ENCODE data around the gene PTAR1. TPM values are rescaled to one million over a fixed set of nuclear protein-coding genes. Genes with fewer than 3 reads are reported as not detected.

PTAR1 gene
- total and polyA plus RNA-seq, 7 experiments from 2014 or later: 11.1 to 82.4 (median 60.2) TPM

GRCh38 chr9:69757996-69758675, 1.7 kb downstream of the PTAR1 start:
- ATAC-seq: no peak
- Mint-ChIP-seq H3K9me3 (no peaks in the 10 kb centered on the region), H3K27me3 (no peaks in the 10 kb centered on the region), H3K27ac (peak overlapping the region in 6 of 9 donors; percentile 33 to 96 (median 56)), H3K36me3 (peaks cover 0 to 25% (median 10%) of the 10 kb centered on the region in 5 donors), H3K4me3 (peak overlapping the region; percentile 65 to 97 (median 88)), H3K4me1 (peaks cover 17 to 61% (median 45%) of the 10 kb centered on the region in 7 donors)
- Histone ChIP-seq H3K36me3 (ENCODE audit: control insufficient read depth in 2 of 3, insufficient read depth in 3 of 3, low read length in 3 of 3) (no peaks in the 10 kb centered on the region), H3K4me3 (ENCODE audit: low read length) (no peak overlapping the region), H3K27me3 (ENCODE audit: control insufficient read depth in 2 of 2, insufficient read depth in 2 of 2, low read length in 2 of 2) (no peaks in the 10 kb centered on the region), H3K9me3 (ENCODE audit: control insufficient read depth in 2 of 3, low read length in 3 of 3) (no peaks in the 10 kb centered on the region), H3K4me1 (ENCODE audit: control insufficient read depth in 2 of 2, insufficient read depth in 2 of 2, low read length in 2 of 2) (peaks cover 7 to 16% of the 10 kb centered on the region in 2 donors), H3K27ac (ENCODE audit: low read depth, low read length) (no peak overlapping the region)
- intact Hi-C loops (cut with micrococcal nuclease): loop anchor here (2.0 to 10.0 kb wide), 8 partner anchors 15 to 973 kb away; partner anchors contain the start of gene KLF9 (in 2 of the 2)
- POLR2A ChIA-PET: interaction anchor here (0.7 to 1.4 kb wide), 3 partner anchors 86 to 653 kb away, joined by 3 to 4 read pairs (median 3); partner anchors contain the start of gene APBA1
- CTCF ChIA-PET: interaction anchor here (0.6 kb wide), 1 partner anchor 804 kb away, joined by 4 read pairs; no protein-coding TSS in a partner anchor
- no peak for DNase-seq

- Mint-ChIP-seq H3K27me3 (no peaks in the 10 kb centered on the region), H3K36me3 (peaks cover 0 to 28% (median 16%) of the 10 kb centered on the region in 5 donors), H3K27ac (no peak overlapping the region), H3K4me3 (peak overlapping the region in 2 of 10 donors; percentile 8 to 11), H3K9me3 (no peaks in the 10 kb centered on the region), H3K4me1 (peaks cover 17 to 90% (median 71%) of the 10 kb centered on the region in 7 donors)
- intact Hi-C loops (cut with micrococcal nuclease): loop anchor here (5.0 to 10.0 kb wide), 4 partner anchors 60 to 970 kb away; partner anchors contain the start of gene KLF9 (in 2 of the 2)
- no peaks in the 10 kb centered on the region for H3K9me3 ChIP-seq (ENCODE audit: control insufficient read depth in 2 of 3, low read length in 3 of 3)
- DNase-seq: no peak
- H3K4me3 ChIP-seq (ENCODE audit: low read length): no peak overlapping the region
- H3K27ac ChIP-seq (ENCODE audit: low read depth, low read length): no peak overlapping the region
- POLR2A ChIA-PET: no interaction called here
- peaks cover 7 to 19% of the 10 kb centered on the region in 2 donors for H3K4me1 ChIP-seq (ENCODE audit: control insufficient read depth in 2 of 2, insufficient read depth in 2 of 2, low read length in 2 of 2)
- CTCF ChIA-PET: no interaction called here
- no peaks in the 10 kb centered on the region for H3K27me3 ChIP-seq (ENCODE audit: control insufficient read depth in 2 of 2, insufficient read depth in 2 of 2, low read length in 2 of 2)
- no peak for ATAC-seq
- peaks cover 0 to 5% (median 0%) of the 10 kb centered on the region in 3 experiments for H3K36me3 ChIP-seq (ENCODE audit: control insufficient read depth in 2 of 3, insufficient read depth in 3 of 3, low read length in 3 of 3)
These were observed 4.6 kb downstream of the PTAR1 start for GRCh38 chr9:69755205-69755604.

GRCh38 chr9:69753830-69754229, 6.0 kb downstream of the PTAR1 start:
- H3K27ac Mint-ChIP-seq: no peak overlapping the region

GRCh38 chr9:69750085-69750484, 9.7 kb downstream of the PTAR1 start:
- ATAC-seq (no peak), DNase-seq (no peak)
- Mint-ChIP-seq H3K36me3 (peaks cover 12 to 45% (median 26%) of the 10 kb centered on the region in 5 donors), H3K9me3 (no peaks in the 10 kb centered on the region), H3K4me3 (no peak overlapping the region), H3K4me1 (peaks cover 22 to 91% (median 77%) of the 10 kb centered on the region in 7 donors), H3K27me3 (no peaks in the 10 kb centered on the region), H3K27ac (no peak overlapping the region)
- H3K27ac ChIP-seq (ENCODE audit: low read depth, low read length): no peak overlapping the region
- H3K4me3 ChIP-seq (ENCODE audit: low read length): no peak overlapping the region
- ChIA-PET POLR2A (no interaction called here), CTCF (interaction anchor here (0.5 to 0.6 kb wide), 2 partner anchors 12 to 17 kb away, joined by 3 read pairs; no protein-coding TSS in a partner anchor)
- peaks cover 0 to 3% of the 10 kb centered on the region in 2 donors for H3K4me1 ChIP-seq (ENCODE audit: control insufficient read depth in 2 of 2, insufficient read depth in 2 of 2, low read length in 2 of 2)
- peaks cover 0 to 23% (median 4%) of the 10 kb centered on the region in 3 experiments for H3K36me3 ChIP-seq (ENCODE audit: control insufficient read depth in 2 of 3, insufficient read depth in 3 of 3, low read length in 3 of 3)
- H3K27me3 ChIP-seq (ENCODE audit: control insufficient read depth in 2 of 2, insufficient read depth in 2 of 2, low read length in 2 of 2): no peaks in the 10 kb centered on the region
- intact Hi-C loops (cut with micrococcal nuclease): loop anchor here (10.0 kb wide), 2 partner anchors 65 to 965 kb away; a partner anchor contains a TSS
- no peaks in the 10 kb centered on the region for H3K9me3 ChIP-seq (ENCODE audit: control insufficient read depth in 2 of 3, low read length in 3 of 3)

More at GRCh38 chr9:69753830-69754229, 6.0 kb downstream of the PTAR1 start:
- Mint-ChIP-seq H3K4me1 (peaks cover 22 to 95% (median 71%) of the 10 kb centered on the region in 7 donors), H3K27me3 (no peaks in the 10 kb centered on the region), H3K4me3 (no peak overlapping the region), H3K9me3 (no peaks in the 10 kb centered on the region), H3K36me3 (peaks cover 3 to 29% (median 21%) of the 10 kb centered on the region in 5 donors)
- ChIA-PET CTCF (no interaction called here), POLR2A (no interaction called here)
- no peak overlapping the region for H3K4me3 ChIP-seq (ENCODE audit: low read length)
- peaks cover 0 to 16% (median 0%) of the 10 kb centered on the region in 3 experiments for H3K36me3 ChIP-seq (ENCODE audit: control insufficient read depth in 2 of 3, insufficient read depth in 3 of 3, low read length in 3 of 3)
- H3K27me3 ChIP-seq (ENCODE audit: control insufficient read depth in 2 of 2, insufficient read depth in 2 of 2, low read length in 2 of 2): no peaks in the 10 kb centered on the region
- H3K9me3 ChIP-seq (ENCODE audit: control insufficient read depth in 2 of 3, low read length in 3 of 3): no peaks in the 10 kb centered on the region
- ATAC-seq (no peak), DNase-seq (no peak)
- intact Hi-C loops (cut with micrococcal nuclease): loop anchor here (10.0 kb wide), 2 partner anchors 61 to 969 kb away; a partner anchor contains a TSS
- peaks cover 7 to 19% of the 10 kb centered on the region in 2 donors for H3K4me1 ChIP-seq (ENCODE audit: control insufficient read depth in 2 of 2, insufficient read depth in 2 of 2, low read length in 2 of 2)
- no peak overlapping the region for H3K27ac ChIP-seq (ENCODE audit: low read depth, low read length)

- Histone ChIP-seq H3K27me3 (ENCODE audit: control insufficient read depth in 2 of 2, insufficient read depth in 2 of 2, low read length in 2 of 2) (no peaks in the 10 kb centered on the region), H3K9me3 (ENCODE audit: control insufficient read depth in 2 of 3, low read length in 3 of 3) (no peaks in the 10 kb centered on the region), H3K4me3 (ENCODE audit: low read length) (no peak overlapping the region), H3K36me3 (ENCODE audit: control insufficient read depth in 2 of 3, insufficient read depth in 3 of 3, low read length in 3 of 3) (peaks cover 0 to 23% (median 4%) of the 10 kb centered on the region in 3 experiments), H3K4me1 (ENCODE audit: control insufficient read depth in 2 of 2, insufficient read depth in 2 of 2, low read length in 2 of 2) (peaks cover 0 to 3% of the 10 kb centered on the region in 2 donors), H3K27ac (ENCODE audit: low read depth, low read length) (no peak overlapping the region)
- ATAC-seq (no peak), DNase-seq (no peak)
- Mint-ChIP-seq H3K9me3 (no peaks in the 10 kb centered on the region), H3K27ac (peak overlapping the region in 1 of 9 donors; percentile 5), H3K4me3 (no peak overlapping the region), H3K4me1 (peaks cover 26 to 92% (median 76%) of the 10 kb centered on the region in 7 donors), H3K36me3 (peaks cover 15 to 55% (median 25%) of the 10 kb centered on the region in 5 donors), H3K27me3 (no peaks in the 10 kb centered on the region)
- CTCF ChIA-PET: no interaction called here
- intact Hi-C loops (cut with micrococcal nuclease): loop anchor here in 1 of 2 donors (10.0 kb wide), 1 partner anchor 126 kb away; no protein-coding TSS in a partner anchor
- POLR2A ChIA-PET: no interaction called here
These were observed 11.5 kb downstream of the PTAR1 start for GRCh38 chr9:69748304-69748703.

- no peaks in the 10 kb centered on the region for H3K27me3 ChIP-seq (ENCODE audit: control insufficient read depth in 2 of 2, insufficient read depth in 2 of 2, low read length in 2 of 2)
- ATAC-seq: no peak
- no peak overlapping the region for H3K4me3 ChIP-seq (ENCODE audit: low read length)
- no peaks in the 10 kb centered on the region for H3K9me3 ChIP-seq (ENCODE audit: control insufficient read depth in 2 of 3, low read length in 3 of 3)
- peak overlapping the region in 2 of 9 donors; percentile 32 to 52 for H3K27ac Mint-ChIP-seq
- peaks cover 0 to 23% (median 4%) of the 10 kb centered on the region in 3 experiments for H3K36me3 ChIP-seq (ENCODE audit: control insufficient read depth in 2 of 3, insufficient read depth in 3 of 3, low read length in 3 of 3)
- no peaks in the 10 kb centered on the region for H3K9me3 Mint-ChIP-seq
- H3K4me1 Mint-ChIP-seq: peaks cover 26 to 79% (median 65%) of the 10 kb centered on the region in 7 donors
- intact Hi-C loops (cut with micrococcal nuclease): loop anchor here in 1 of 2 donors (10.0 kb wide), 1 partner anchor 128 kb away; no protein-coding TSS in a partner anchor
- no peaks in the 10 kb centered on the region for H3K27me3 Mint-ChIP-seq
- ChIA-PET POLR2A (no interaction called here), CTCF (interaction anchor here (0.6 to 0.8 kb wide), 2 partner anchors 25 to 121 kb away, joined by 3 to 4 read pairs; no protein-coding TSS in a partner anchor)
- no peak for DNase-seq
- no peak overlapping the region for H3K27ac ChIP-seq (ENCODE audit: low read depth, low read length)
- H3K4me1 ChIP-seq (ENCODE audit: control insufficient read depth in 2 of 2, insufficient read depth in 2 of 2, low read length in 2 of 2): peaks cover 0 to 2% of the 10 kb centered on the region in 2 donors
- H3K4me3 Mint-ChIP-seq: no peak overlapping the region
- H3K36me3 Mint-ChIP-seq: peaks cover 15 to 58% (median 25%) of the 10 kb centered on the region in 5 donors
These were observed 12.8 kb downstream of the PTAR1 start for GRCh38 chr9:69746859-69747560.
